RKO (cell line): ENCODE data around the gene TARDBP.
"Not testable (repeated sequence)": the region's sequence is repeated elsewhere in the genome, so short reads cannot be mapped to it uniquely, and the experiment has no call there.

Experiments
- DNase-seq: peaks from one replicate; pipeline ENCODE4 v3.0.0-alpha.2; 2016; ENCODE audit warnings: low spot score

The TARDBP gene

DNA sequence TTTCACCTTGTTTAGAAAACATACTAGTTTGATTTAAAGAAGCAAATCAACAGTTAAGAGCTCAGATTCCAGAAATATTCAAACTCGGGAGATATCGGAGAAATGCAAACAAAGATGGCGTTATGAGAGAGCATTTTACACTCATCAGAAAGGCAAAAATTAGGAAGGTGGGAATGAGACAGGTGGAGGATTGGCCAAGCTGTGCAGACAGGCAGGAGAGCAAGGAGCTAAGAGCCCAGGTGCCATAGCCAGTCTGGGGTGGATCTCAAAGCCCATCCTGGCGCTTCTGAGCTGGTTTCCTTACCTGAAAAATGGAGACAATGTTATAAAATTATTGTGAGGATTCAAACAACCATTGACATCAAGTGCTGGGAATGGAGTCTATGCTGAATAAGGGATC, 19.6 kb upstream of the TARDBP start:
- no peak for DNase-seq

DNA sequence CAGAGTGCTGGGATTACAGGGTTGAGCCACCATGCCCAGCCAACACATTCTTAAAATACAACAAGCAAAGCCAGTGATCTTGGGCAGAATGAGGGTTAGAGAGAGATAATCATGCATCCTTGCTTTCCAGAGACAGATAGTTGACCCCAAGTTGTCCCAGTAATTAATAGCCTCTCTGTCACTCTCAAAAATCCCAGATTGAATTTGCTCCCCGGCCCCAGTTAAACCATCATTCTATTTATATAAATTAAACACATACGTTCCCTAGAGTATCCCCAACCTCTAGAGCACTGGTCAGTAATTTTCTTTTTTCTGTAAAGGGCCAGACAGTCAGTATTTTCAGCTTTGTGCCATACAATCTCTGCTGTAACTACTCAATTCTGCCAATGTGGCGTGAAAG, 16.4 kb upstream of the TARDBP start:
- no peak for DNase-seq

DNA sequence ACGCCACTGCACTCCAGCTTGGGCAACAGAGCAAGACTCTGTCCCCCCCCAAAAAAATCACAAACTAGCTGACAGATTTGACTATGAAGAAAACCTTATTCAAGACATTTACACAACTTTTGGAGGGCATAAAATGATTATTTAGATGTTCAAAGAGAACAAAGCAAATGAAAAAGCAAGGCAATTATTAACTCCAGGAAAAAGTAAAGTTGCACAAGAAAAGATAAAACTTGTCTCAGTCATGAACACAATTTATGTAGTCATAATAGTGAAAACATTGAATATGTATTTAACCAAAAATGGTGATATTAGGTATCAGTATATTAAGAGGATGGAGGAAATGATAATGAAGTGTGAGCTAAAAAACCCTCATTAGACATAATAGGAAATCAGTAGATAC, 11.9 kb upstream of the TARDBP start:
- DNase-seq = no peak

DNA sequence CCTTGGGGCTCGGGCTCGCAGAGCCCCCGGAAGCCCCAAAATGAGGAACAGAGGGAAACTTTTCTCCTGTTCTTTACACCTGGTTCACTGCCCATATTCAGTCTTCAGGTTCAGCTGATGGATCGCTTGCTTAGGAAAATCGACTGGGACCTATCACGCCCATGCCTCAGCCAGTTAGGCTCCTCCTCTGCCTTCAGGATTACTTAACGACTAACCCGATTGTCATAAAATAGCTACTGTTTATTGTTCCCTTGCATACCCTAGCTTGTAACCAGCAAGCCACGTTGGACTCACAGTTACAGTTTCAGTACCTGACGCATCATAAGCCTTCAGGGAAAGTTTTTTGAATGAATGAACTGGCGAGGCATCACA, 692 bp downstream of the TARDBP start:
- DNase-seq = peak; percentile 77

DNA sequence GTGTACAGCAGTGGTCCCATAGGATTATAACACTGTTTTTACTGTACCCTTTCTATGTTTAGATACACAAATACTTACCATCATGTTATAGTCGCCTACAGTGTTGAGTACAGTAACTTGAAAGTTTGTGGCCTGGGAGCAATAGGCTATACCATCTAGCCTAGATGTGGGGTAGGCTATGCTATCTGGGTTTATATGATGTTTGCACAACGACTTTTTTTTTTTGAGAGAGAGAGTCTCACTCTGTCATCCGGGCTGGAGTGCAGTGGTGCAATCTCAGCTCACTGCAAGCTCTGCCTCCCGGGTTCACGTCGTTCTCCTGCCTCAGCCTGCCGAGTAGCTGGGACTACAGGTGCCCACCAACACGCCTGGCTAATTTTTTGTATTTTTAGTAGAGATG, 6.9 kb downstream of the TARDBP start:
- not testable (repeated sequence) for DNase-seq

DNA sequence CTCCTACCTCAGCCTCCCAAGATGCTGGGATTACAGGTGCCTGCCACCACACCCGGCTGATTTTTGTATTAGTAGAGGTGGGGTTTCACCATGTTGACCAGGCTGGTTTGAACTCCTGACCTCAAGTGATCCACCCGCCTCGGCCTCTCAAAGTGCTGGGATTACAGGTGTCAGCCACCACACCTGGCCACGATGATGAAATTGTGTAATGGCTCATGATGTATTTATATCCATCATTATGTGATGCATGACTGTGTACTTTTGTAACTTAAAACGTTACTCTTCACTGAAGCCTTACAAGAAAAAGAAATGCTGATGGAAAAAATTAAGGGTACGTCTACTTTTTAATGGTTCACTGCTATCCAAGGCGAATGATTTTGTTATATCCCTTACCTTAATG, 7.5 kb downstream of the TARDBP start:
- DNase-seq = no peak

DNA sequence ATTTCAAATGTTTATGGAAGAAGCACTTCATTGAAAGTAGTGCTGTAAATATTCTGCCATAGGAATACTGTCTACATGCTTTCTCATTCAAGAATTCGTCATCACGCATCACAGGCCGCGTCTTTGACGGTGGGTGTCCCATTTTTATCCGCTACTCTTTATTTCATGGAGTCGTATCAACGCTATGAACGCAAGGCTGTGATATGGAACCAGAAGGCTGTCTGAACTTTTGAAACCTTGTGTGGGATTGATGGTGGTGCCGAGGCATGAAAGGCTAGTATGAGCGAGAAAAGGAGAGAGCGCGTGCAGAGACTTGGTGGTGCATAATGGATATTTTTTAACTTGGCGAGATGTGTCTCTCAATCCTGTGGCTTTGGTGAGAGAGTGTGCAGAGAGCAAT, 10.7 kb downstream of the TARDBP start:
- no peak for DNase-seq

DNA sequence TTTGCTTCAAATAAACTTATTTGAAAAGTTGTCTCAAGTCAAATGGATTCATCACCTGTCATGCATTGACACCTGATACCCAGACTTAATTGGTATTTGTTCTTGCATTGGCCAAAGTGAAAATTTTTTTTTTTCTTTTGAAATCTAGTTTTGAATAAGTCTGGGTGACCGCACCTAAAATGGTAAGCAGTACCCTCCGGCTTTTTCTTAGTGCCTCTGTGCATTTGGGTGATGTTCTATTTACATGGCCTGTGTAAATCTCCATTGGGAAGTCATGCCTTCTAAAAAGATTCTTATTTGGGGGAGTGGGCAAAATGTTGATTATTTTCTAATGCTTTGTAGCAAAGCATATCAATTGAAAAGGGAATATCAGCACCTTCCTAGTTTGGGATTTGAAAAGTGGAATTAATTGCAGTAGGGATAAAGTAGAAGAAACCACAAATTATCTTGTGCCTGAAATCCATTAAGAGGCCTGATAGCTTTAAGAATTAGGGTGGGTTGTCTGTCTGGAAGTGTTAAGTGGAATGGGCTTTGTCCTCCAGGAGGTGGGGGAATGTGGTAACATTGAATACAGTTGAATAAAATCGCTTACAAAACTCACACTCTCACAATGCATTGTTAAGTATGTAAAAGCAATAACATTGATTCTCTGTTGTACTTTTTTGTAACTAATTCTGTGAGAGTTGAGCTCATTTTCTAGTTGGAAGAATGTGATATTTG, 11.9 kb downstream of the TARDBP start:
- DNase-seq = no peak

DNA sequence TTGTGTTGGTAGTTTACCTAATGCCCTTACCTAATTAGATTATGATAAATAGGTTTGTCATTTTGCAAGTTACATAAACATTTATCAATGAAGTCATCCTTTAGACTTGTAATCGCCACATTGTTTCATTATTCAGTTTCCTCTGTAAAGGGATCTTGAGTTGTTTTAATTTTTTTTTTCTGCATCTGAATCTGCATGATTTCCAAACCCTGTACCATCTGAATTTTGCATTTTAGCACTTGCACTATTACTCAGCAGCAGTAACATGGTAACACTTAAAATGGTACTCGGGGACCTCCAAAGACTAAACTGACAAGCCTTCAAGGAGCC, 12.4 kb downstream of the TARDBP start:
- no peak for DNase-seq

DNA sequence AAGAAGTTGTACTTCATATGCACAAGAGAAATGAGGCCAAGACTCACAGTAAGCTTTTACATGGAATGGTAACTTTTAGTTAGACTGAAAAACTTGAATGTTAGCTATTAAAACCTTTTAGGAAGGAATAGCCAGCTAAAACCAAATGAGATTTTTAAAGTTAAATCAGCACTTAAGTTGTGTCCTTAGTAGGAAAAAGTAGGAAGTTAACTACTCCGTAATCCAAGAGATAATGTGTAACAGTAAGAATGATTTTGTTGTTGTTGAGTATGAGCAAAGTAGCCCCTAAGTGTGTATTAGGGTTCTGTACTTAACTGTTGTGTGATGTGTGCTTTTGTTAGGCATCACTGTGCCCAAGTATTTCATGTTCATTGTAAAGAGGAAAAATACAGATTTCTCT, 13.2 kb downstream of the TARDBP start:
- no peak for DNase-seq

DNA sequence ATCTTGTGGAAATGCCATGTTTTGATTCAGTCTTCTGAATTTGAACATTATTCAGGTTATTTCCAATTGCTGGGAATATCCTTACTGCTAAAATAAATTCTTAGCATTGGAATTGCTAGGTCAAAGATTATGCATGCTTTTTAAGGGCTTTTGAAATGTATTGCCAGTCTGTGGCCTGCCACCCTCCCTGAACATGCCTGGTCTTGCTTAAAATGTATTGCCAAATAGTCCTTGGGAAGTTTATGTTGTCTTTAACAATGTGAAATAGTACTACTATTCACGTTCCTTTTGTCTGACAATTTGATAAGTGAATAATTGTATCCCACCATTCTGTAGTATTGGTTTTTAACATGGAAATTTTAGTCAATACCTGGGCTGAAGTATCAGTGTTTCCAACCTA, 13.6 kb downstream of the TARDBP start:
- no peak for DNase-seq

DNA sequence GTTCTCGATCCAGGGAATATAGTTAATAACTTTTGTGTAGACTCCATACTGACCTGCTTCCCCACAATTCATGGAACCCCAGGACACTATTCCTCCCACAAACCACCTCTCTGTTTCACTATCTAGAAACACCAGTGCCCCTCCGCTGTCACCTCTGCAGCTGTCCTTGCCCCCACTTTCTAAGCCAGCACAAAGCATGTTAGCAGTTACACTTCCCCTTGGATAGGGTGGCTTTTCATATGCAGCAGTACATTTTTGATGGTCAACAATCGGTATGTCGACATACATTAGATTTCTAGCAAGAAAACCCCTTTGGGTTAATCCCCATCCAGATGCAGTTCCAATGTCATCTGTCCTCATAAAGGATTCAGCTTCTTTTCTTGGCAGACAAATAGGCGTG, 14.4 kb downstream of the TARDBP start:
- DNase-seq = no peak

DNA sequence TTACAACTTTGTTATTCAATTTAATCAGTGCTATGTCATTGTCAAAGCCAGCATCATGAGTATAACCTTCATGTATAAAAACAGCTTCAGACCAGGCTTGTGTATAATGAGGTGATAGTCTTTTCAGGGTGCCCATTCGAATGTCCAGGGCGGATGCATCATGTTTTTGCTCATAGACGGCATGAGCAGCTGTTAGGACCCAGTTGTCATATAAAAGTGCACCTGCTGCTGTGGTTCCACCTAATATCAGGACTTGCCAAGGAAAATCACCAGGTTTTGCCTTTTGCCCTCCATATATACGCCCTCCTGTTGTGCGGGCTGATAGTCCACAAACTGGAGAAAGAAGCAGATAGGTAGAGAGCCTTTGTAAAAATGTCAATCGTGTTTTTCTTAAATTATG, 14.9 kb downstream of the TARDBP start:
- no peak for DNase-seq

DNA sequence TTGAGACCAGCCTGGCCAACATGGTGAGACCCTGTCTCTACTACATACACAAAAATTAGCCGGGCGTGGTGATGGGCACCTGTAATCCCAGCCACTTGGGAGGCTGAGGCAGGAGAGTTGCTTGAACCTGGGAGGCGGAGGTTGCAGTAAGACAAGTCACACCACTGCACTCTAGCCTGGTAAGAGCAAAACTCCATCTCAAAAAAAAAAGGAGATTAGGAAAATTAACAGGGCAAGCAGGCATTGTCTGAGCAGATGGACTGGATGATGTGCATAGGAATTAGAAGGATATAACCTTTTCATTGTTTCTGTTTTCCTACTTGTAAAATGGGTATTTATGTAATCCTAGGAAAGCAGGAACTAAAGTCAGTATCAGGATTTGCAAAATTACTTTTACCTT, 15.6 kb downstream of the TARDBP start:
- DNase-seq = no peak

DNA sequence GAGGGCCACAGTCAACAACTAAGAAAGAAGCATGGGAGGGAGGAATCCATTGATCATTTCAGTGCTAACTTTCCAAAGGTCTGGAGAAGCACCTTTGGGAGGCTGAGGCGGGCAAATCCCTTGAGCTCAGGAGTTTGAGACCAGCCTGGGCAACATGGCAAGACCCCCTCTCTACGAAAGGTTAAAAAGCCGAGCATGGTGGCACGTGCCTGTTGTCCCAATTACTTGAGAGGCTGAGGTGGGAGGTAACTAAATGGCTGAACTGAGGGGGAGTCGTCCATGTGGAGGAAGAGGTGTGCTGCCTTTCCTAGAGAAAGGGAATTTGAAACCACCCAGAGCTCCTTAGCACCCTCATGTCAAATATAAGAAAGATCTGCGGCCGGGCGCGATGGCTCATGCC, 18.4 kb downstream of the TARDBP start:
- DNase-seq = no peak

DNA sequence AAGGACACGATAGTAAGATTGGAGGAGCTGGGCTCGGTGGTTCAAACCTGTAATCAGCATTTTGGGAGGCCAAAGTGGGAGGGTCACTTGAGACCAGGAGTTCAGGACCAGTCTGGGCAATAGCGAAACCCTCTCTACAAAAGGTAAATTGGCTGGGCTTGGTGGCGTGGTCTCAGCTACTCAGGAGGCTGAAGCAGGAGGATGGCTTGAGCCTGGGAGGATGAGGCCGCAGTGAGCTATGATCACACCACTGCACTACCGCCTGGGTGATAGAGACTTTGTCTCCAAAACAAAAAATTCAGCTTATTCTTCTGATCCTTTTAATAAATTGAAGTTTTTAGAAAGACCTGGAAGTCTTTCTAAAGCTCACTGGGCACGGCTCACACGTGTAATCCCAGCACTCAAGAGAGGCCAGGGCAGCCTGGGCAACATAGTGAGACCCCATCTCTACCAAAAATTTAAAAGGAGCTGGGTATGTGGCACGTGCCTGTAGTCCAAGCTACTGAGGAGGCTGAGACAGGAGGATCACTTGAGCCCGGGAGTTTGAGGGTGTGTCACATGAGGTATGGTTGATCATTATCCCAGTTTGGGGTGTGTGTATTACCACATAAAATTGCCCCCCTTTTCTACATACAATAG, 19.3 kb downstream of the TARDBP start:
- DNase-seq = no peak

DNA sequence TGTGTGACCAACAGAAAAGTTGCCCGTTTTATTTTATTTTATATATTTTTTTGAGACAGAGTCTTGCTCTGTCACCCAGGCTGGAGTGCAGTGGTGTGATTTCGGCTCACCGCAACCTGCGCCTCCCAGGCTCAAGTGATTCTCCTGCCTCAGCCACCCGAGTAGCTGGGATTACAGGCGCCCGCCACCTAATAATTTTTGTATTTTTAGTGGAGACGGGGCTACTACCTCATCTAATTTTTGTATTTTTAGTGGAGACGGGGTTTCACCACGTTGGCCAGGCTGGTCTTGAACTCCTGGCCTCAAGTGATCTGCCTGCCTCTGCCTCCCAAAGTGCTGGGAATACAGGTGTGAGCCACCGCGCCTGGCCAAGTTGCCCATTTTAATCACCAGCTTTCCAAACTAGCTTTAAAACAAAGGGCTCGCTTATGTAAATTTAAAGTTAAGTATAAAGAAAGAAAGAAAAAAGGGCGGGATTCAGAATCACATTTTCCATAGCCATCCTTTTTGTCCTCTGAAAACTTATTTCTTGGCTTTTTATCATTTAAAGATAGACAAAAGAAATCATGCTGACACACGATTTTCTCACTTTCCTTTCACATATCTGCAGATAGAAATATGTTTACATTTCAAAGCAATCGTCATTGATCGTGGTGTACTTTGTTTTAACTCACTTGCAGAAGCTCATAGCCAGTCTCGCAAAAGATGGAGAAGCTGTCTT, 24.7 kb downstream of the TARDBP start:
- not testable (repeated sequence) for DNase-seq

DNA sequence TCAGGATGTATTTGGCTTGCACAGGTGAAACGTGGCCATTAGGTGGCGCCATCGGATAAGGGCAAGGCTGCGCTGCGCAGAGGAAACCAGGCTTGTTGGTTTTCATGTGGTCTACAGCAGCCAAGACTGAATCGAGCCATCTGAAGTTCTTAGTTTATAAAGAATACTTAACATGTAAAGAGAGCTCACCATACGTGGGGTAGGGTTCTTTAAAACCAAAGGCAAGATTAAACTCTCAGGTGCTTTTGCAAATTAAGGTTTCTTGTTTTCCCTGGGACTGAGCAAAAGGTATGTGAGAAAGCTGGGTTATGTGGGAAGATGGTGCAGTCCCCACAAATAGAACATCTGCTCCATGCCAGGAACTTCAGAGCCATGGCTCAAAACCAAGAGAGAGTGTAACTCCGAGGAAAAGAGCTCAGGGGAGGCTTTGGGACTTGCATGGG, 25.3 kb downstream of the TARDBP start:
- DNase-seq = peak; percentile 83

DNA sequence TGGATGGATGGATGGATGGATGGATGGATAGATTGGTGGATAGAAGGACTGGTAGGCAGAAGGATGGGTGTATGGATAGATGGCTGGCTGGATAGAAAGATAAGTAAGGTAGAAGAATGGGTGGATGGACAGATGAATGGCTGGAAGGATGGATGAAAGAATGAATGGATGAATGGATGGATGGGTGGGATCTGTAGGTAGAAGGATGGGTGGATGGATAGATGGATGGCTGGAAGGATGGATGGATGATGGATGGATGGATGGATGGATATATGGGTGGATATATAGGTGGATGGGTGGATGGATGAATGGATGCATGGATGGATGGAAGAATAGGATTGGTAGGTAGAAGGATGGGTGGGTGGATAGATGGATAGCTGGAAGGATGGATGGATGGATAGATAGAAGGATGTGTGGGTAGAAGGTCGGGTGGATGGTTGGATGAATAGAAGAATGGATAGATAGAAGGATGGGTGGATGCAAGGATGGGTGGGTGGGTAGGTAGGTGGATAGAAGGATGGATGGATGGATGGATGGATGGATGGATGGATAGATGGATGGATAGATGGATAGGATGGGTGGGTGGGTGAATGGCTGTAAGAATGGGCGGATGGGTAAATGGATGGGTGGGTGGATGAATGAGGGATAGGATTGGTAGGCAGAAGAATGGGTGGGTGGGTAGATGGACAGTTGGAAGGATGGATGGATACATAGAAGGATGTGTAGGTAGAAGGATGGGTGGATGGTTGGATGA, 27.1 kb downstream of the TARDBP start:
- DNase-seq = no peak

DNA sequence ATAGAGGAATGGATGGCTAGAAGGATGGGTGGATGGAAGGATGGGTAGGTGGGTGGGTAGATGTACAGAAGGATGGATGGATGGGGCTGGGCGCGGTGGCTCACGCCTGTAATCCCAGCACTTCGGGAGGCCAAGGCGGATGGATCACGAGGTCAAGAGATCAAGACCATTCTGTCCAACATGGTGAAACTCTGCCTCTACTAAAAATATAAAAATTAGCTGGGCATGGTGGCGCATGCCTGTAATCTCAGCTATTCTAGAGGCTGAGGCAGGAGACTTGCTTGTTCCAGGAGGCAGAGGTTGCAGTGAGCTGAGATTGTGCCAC, 27.6 kb downstream of the TARDBP start:
- not testable (repeated sequence) for DNase-seq

DNA sequence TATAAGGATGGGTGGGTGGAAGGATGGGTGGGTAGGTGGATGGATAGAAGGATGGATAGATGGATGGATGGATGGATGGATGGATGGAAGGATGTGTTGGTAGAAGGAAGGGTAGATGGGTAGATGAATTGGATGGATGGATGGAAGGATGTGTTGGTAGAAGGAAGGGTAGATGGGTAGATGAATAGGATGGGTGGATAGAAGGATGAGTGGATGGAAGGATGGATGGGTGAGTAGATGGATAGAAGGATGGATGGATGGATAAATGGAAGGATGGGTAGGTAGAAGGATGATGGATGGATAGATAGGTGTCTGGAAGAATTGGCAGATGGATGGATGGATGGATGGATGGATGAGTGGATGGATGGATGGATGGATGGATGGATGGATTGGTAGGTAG, 28.6 kb downstream of the TARDBP start:
- DNase-seq = no peak

DNA sequence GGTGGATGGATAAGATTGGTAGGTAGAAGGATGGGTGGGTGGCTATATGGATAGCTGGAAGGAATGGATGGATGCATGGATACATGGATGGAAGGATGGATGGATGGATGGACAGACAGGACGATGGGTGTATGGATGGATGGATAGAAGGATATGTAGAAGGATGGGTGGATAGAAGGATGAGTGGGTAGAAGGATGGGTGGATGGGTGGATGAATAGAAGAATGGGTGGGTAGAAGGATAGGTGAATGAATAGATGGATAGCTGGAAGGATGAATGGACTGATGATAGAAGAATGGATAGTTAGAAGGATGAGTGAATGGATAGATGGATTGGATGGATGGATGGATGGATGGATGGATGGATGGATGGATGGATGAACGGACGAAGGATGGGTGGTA, 29.6 kb downstream of the TARDBP start:
- no peak for DNase-seq
